Thyroid gland (tissue), 4 donors: Measurements from ENCODE around the gene CCAR1. TPM values are rescaled to one million over a fixed set of nuclear protein-coding genes. Genes with fewer than 3 reads are reported as not detected.

ENCODE experiments used
- DNase-seq, 2 donors: peaks; one replicate each; pipeline ENCODE4 v3.0.0-alpha.2; 2019
- H3K27ac ChIP-seq, 3 donors: fragments of 200-600 bp; sonication (generic); 1 replicate in 2 of 3; 2 replicates in 1 of 3; pipeline ENCODE4 v1.5.1; 2016 to 2019; ENCODE audit warnings: mild to moderate bottlenecking in 1 of 3, moderate library complexity in 1 of 3
- H3K27me3 ChIP-seq: fragments of 200-600 bp; sonication (generic); one replicate; pipeline ENCODE4 v1.5.1; 2019
- H3K36me3 ChIP-seq, 2 donors: fragments of 200-600 bp; sonication (generic); one replicate each; pipeline ENCODE4 v1.5.1; 2016 to 2019
- H3K4me1 ChIP-seq, 2 donors: fragments of 200-600 bp; sonication (generic); one replicate each; pipeline ENCODE4 v1.5.1; 2017 to 2019
- H3K4me3 ChIP-seq, 3 donors: fragments of 200-600 bp; sonication (generic); replicated peaks in 1 of 3; 1 replicate in 2 of 3; 2 replicates in 1 of 3; pipeline ENCODE4 v1.5.1; 2016; ENCODE audit warnings: mild to moderate bottlenecking in 1 of 3
- H3K9me3 ChIP-seq: fragments of 200-600 bp; sonication (generic); one replicate; pipeline ENCODE4 v1.5.1; 2017
- POLR2A ChIP-seq, 2 donors: fragments of 450-650 bp; IDR thresholded peaks; one replicate each; pipeline ENCODE4 v1.6.1; 2017; ENCODE audit warnings: antibody characterized with exemption in 2 of 2, mild to moderate bottlenecking in 2 of 2, moderate library complexity in 1 of 2
- WGBS, 2 donors: methylation state at CpG; one replicate each; pipeline ENCODE4 v1.1.5; 2017; 5-methylcytosine and 5-hydroxymethylcytosine counted together
- intact Hi-C: fragments of 100-400 bp; cut with DNase I; formaldehyde crosslinking; loops from one replicate; pipeline ENCODE4 v1.15.1; 2023
- total RNA-seq, 4 donors: library from RNA; depleted of rRNA; stranded (reverse); fragments of >200 nt; gene quantifications; one replicate each; pipeline ENCODE4 v1.2.3, GENCODE V29; 2016
- TF ChIP-seq, protein P1 (sequence below), 6 experiments: fragments of 200-600 bp in 3 of 6; fragments of 450-650 bp in 3 of 6; sonication (generic) in 3 of 6; IDR thresholded peaks; one replicate each; pipeline ENCODE4 v1.5.1; 2016 to 2019; ENCODE audit warnings: antibody characterized with exemption in 6 of 6, mild to moderate bottlenecking in 2 of 6, inconsistent platforms in 1 of 6, moderate library complexity in 1 of 6

Gene CCAR1
- total RNA-seq, 4 donors from 2014 or later, result 65.6 to 95.3 (median 74.2) TPM

DNA sequence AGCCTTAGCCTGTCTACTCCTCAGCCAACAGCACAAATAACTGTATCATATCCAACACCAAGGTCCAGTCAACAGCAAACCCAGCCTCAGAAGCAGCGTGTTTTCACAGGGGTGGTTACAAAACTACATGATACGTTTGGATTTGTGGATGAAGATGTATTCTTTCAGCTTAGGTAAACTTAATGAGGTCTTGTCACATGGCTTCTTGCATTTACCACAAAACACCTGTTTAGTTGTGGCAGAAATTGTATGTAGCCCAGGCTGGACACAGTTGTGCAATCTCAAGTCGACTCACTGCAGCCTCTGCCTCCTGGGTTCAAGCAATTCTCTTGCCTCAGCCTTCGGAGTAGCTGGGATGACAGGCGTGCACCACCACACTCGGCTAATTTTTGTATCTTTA lies 21.4 kb downstream of the CCAR1 start:
- intact Hi-C loops, result no loop called here
- WGBS, 2 donors, result 80 to 86% methylated on average over 6 of the region's 6 CpGs
- no peak for DNase-seq
- Histone ChIP-seq H3K9me3 (no peaks in the 10 kb centered on the region), H3K27me3 (no peaks in the 10 kb centered on the region), H3K4me1 (no peaks in the 10 kb centered on the region), H3K27ac (no peak overlapping the region), H3K36me3 (peaks cover 77 to 86% of the 10 kb centered on the region in 2 donors), H3K4me3 (no peak overlapping the region)
- no peak for TF ChIP-seq POLR2A (IDR thresholded peaks at IDR 0.05)
- TF ChIP-seq, protein P1, sequence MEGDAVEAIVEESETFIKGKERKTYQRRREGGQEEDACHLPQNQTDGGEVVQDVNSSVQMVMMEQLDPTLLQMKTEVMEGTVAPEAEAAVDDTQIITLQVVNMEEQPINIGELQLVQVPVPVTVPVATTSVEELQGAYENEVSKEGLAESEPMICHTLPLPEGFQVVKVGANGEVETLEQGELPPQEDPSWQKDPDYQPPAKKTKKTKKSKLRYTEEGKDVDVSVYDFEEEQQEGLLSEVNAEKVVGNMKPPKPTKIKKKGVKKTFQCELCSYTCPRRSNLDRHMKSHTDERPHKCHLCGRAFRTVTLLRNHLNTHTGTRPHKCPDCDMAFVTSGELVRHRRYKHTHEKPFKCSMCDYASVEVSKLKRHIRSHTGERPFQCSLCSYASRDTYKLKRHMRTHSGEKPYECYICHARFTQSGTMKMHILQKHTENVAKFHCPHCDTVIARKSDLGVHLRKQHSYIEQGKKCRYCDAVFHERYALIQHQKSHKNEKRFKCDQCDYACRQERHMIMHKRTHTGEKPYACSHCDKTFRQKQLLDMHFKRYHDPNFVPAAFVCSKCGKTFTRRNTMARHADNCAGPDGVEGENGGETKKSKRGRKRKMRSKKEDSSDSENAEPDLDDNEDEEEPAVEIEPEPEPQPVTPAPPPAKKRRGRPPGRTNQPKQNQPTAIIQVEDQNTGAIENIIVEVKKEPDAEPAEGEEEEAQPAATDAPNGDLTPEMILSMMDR (IDR thresholded peaks at IDR 0.05), result no peak

DNA sequence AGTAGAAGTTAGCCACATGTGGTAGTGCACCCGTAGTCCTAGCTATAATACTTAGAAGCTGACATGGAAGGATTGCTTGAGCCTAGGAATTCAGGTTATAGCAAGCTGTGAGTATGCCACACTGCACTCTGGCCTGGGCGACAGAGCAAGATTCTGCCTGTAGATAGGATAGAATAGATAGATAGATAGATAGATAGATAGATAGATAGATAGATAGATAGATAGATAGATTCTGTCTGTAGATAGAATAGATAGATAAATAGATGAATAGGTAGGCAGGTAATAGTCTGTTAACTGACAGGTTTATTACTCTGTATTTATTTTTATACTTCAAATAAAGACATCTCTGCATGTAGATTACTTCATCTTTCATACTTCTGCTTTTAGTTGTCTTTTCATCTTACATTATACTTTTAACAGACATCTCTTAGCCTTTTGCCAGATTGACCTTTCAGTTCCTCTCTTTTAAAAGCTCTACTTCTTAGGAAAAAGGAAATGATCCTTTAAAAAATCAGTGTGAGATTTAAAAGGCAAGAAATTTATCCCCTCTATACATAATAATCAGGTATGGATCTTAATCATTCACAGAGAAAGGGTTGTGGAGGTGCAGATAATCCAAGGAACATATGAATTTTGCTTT lies 31.8 kb downstream of the CCAR1 start:
- TF ChIP-seq, protein P1 (IDR thresholded peaks at IDR 0.05), result no peak
- TF ChIP-seq POLR2A (IDR thresholded peaks at IDR 0.05), result no peak
- no peak overlapping the region for H3K27ac ChIP-seq
- intact Hi-C loops, result no loop called here
- DNase-seq, result no peak
- 90 to 94% methylated on average over 2 of the region's 2 CpGs for WGBS, 2 donors
- H3K4me1 ChIP-seq, result no peaks in the 10 kb centered on the region
- no peak overlapping the region for H3K4me3 ChIP-seq
- H3K36me3 ChIP-seq, result peaks cover 95 to 98% of the 10 kb centered on the region in 2 donors
- no peaks in the 10 kb centered on the region for H3K27me3 ChIP-seq
- no peaks in the 10 kb centered on the region for H3K9me3 ChIP-seq

DNA sequence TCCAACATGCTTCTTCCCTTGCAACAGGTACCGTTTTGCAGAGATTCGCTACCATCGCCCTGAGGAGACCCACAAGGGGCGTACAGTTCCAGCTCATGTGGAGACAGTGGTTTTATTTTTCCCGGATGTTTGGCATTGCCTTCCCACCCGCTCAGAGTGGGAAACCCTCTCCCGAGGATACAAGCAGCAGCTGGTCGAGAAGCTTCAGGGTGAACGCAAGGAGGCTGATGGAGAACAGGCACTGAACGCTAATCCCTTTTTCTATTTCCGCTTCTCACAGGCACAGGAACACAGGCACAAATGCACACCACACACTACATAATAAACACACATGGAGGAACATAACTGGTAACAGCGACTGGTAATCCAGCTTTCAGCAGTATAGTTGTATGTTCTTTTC lies 35.2 kb downstream of the CCAR1 start:
- TF ChIP-seq POLR2A (IDR thresholded peaks at IDR 0.05), result no peak
- TF ChIP-seq, protein P1 (IDR thresholded peaks at IDR 0.05), result no peak
- Histone ChIP-seq H3K36me3 (peaks cover 93 to 97% of the 10 kb centered on the region in 2 donors), H3K4me3 (no peak overlapping the region), H3K4me1 (no peaks in the 10 kb centered on the region), H3K27ac (no peak overlapping the region), H3K9me3 (no peaks in the 10 kb centered on the region), H3K27me3 (no peaks in the 10 kb centered on the region)
- DNase-seq, result no peak
- 95 to 96% methylated on average over 12 of the region's 12 CpGs for WGBS, 2 donors
- intact Hi-C loops, result no loop called here

DNA sequence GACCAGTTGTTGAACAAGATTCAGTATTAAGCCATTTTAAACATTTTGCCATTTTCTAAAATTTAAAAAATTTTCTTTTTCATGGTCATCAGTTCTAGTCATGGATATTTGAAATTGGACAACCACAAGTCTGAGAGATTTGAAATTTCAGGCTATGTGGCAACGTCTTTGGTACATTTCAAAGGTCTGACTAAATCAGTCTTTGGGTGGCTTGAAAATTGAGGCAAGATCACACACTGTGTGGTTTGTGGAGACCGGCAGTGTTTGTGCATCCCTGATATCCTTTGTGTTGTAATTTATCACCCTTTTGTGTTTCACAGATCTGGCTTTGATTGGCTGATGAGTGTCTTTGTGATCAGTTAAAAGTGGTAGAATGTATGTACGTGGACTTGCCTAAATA lies 35.7 kb downstream of the CCAR1 start:
- Histone ChIP-seq H3K27me3 (no peaks in the 10 kb centered on the region), H3K4me1 (no peaks in the 10 kb centered on the region), H3K4me3 (no peak overlapping the region), H3K9me3 (no peaks in the 10 kb centered on the region), H3K36me3 (peaks cover 95 to 97% of the 10 kb centered on the region in 2 donors), H3K27ac (no peak overlapping the region)
- no peak for DNase-seq
- WGBS, 2 donors, result 93 to 96% methylated on average over 3 of the region's 3 CpGs
- TF ChIP-seq, protein P1 (IDR thresholded peaks at IDR 0.05), result no peak
- TF ChIP-seq POLR2A (IDR thresholded peaks at IDR 0.05), result no peak
- intact Hi-C loops, result no loop called here

DNA sequence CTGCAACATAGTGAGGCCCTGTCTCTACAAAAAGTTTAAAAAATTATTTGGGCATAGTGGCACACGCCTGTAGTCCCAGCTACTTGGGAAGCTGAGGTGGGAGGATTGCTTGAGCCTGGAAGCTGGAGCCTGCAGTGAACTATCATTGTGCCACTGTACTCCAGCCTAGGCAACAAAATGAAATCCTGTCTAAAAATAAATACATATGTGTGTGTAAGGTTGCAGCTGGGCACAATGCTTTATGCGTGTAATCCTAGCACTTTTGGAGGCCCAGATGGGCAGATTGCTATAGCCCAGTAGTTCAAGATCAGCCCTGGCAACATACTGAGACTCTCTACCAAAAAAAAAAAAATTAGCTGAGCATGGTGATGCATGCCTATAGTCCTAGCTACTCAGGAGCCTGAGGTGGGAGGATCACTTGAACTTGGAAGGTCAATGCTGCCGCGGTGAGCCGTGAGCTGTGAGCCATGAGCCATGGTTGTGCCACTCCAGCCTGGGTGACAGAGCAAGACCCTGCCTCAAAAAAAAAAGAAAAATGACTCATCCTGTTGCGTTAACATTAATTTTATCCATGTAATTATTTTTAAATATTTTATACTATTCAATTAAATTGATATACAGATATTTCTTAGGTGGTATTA lies 38.3 kb downstream of the CCAR1 start:
- Histone ChIP-seq H3K27me3 (no peaks in the 10 kb centered on the region), H3K4me1 (no peaks in the 10 kb centered on the region), H3K27ac (no peak overlapping the region), H3K36me3 (peaks cover 77 to 94% of the 10 kb centered on the region in 2 donors), H3K4me3 (no peak overlapping the region), H3K9me3 (no peaks in the 10 kb centered on the region)
- intact Hi-C loops, result no loop called here
- no peak for DNase-seq
- TF ChIP-seq POLR2A (IDR thresholded peaks at IDR 0.05), result no peak
- TF ChIP-seq, protein P1 (IDR thresholded peaks at IDR 0.05), result no peak
- 90 to 96% methylated on average over 6 of the region's 6 CpGs for whole genome bisulfite sequencing, 2 donors
